CD14-positive monocyte (primary cell): Measurements from ENCODE around the gene RPLP2. TPM values are rescaled to one million over a fixed set of nuclear protein-coding genes. Genes with fewer than 3 reads are reported as not detected.
A peak's percentile ranks its signal among the peaks of the same experiment; 100 is the strongest.

ENCODE experiments used
- DNase-seq, 3 donors: peaks; one replicate each; pipeline ENCODE4 v3.0.0-alpha.2; 2011 to 2022
- H2AFZ ChIP-seq: 2 replicates; pipeline ENCODE4 v1.6.0; 2012; ENCODE audit warnings: mild to moderate bottlenecking, low read depth, low read length, inconsistent platforms; ENCODE audit not compliant: insufficient read depth, poor library complexity, severe bottlenecking
- H3K27ac ChIP-seq, 2 donors: 1 replicate in 1 of 2; 2 replicates in 1 of 2; pipeline ENCODE4 v1.5.1; 2012 to 2013; ENCODE audit warnings: low read length in 2 of 2, control low read depth in 1 of 2, inconsistent platforms in 1 of 2, low read depth in 1 of 2, mild to moderate bottlenecking in 1 of 2
- H3K27me3 ChIP-seq, 2 donors: one replicate each; pipeline versions ENCODE4 v1.6.0 to v1.6.1; 2011 to 2013; ENCODE audit warnings: low read length in 2 of 2; ENCODE audit not compliant: control insufficient read depth in 2 of 2, insufficient read depth in 2 of 2
- H3K36me3 ChIP-seq, 2 donors: replicated peaks in 1 of 2; 1 replicate in 1 of 2; 2 replicates in 1 of 2; pipeline versions ENCODE4 v1.5.1 to v1.6.1; 2012 to 2013; ENCODE audit warnings: low read length in 2 of 2, control low read depth in 1 of 2, inconsistent platforms in 1 of 2, mild to moderate bottlenecking in 1 of 2; ENCODE audit not compliant: insufficient read depth in 2 of 2, control insufficient read depth in 1 of 2
- H3K4me1 ChIP-seq, 2 donors: 1 replicate in 1 of 2; 2 replicates in 1 of 2; pipeline versions ENCODE4 v1.5.1 to v1.6.1; 2012 to 2013; ENCODE audit warnings: low read length in 2 of 2, control low read depth in 1 of 2, inconsistent platforms in 1 of 2, mild to moderate bottlenecking in 1 of 2, moderate library complexity in 1 of 2; ENCODE audit not compliant: insufficient read depth in 2 of 2, control insufficient read depth in 1 of 2
- H3K4me2 ChIP-seq: replicated peaks from 2 replicates; pipeline ENCODE3; 2012; ENCODE audit warnings: low read length, moderate library complexity, mild to moderate bottlenecking; ENCODE audit not compliant: poor library complexity, severe bottlenecking; ENCODE audit errors: extremely low read depth
- H3K4me3 ChIP-seq, 3 experiments: fragments of 200-600 bp in 1 of 3; sonication (generic) in 1 of 3; replicated peaks in 1 of 3; 1 replicate in 2 of 3; 2 replicates in 1 of 3; pipeline ENCODE4 v1.5.1; 2011 to 2013; ENCODE audit warnings: low read length in 3 of 3, mild to moderate bottlenecking in 3 of 3, control low read depth in 2 of 3, low read depth in 2 of 3, inconsistent platforms in 1 of 3, moderate library complexity in 1 of 3
- H3K79me2 ChIP-seq: 2 replicates; pipeline ENCODE4 v1.6.0; 2012; ENCODE audit warnings: mild to moderate bottlenecking, control low read depth, inconsistent platforms, low read length, moderate library complexity; ENCODE audit not compliant: insufficient read depth
- H3K9ac ChIP-seq: 2 replicates; pipeline ENCODE4 v1.6.0; 2017; ENCODE audit warnings: low read length, mild to moderate bottlenecking; ENCODE audit not compliant: insufficient read depth, poor library complexity, severe bottlenecking
- H3K9me3 ChIP-seq, 2 donors: replicated peaks in 1 of 2; 1 replicate in 1 of 2; 2 replicates in 1 of 2; pipeline versions ENCODE4 v1.5.1 to v1.6.1; 2012 to 2013; ENCODE audit warnings: low read length in 2 of 2, control low read depth in 1 of 2; ENCODE audit not compliant: control insufficient read depth in 1 of 2, insufficient read depth in 1 of 2
- H4K20me1 ChIP-seq: 2 replicates; pipeline ENCODE4 v1.6.0; 2012; ENCODE audit warnings: mild to moderate bottlenecking, low read length, control low read depth, moderate library complexity; ENCODE audit not compliant: insufficient read depth
- H3K27ac Mint-ChIP-seq, 7 donors: one replicate each; pipeline ENCODE4 v1.8.0; 2020; ENCODE audit warnings: mild to moderate bottlenecking in 7 of 7, mixed read lengths in 7 of 7, moderate library complexity in 6 of 7, inconsistent platforms in 2 of 7
- H3K27me3 Mint-ChIP-seq, 3 donors: one replicate each; pipeline ENCODE4 v1.8.0; 2021 to 2022; ENCODE audit warnings: low read depth in 3 of 3, mild to moderate bottlenecking in 3 of 3, mixed read lengths in 3 of 3, moderate library complexity in 3 of 3, inconsistent platforms in 1 of 3
- H3K36me3 Mint-ChIP-seq, 2 donors: one replicate each; pipeline ENCODE4 v1.8.0; 2020; ENCODE audit warnings: mixed read lengths in 2 of 2, inconsistent platforms in 1 of 2, mild to moderate bottlenecking in 1 of 2
- H3K4me1 Mint-ChIP-seq: one replicate; pipeline ENCODE4 v1.8.0; 2020; ENCODE audit warnings: mild to moderate bottlenecking, mixed read lengths
- H3K4me3 Mint-ChIP-seq, 2 donors: one replicate each; pipeline ENCODE4 v1.8.0; 2020; ENCODE audit warnings: mild to moderate bottlenecking in 2 of 2, mixed read lengths in 2 of 2, moderate library complexity in 1 of 2
- H3K9me3 Mint-ChIP-seq, 7 donors: one replicate each; pipeline ENCODE4 v1.8.0; 2020 to 2022; ENCODE audit warnings: mixed read lengths in 7 of 7, mild to moderate bottlenecking in 6 of 7, moderate library complexity in 6 of 7, inconsistent platforms in 2 of 7
- CTCF ChIP-seq: fragments of 200-600 bp; IDR thresholded peaks from one replicate; pipeline ENCODE4 v1.8.0; 2022; ENCODE audit warnings: antibody characterized with exemption, mild to moderate bottlenecking
- WGBS: methylation state at CpG from one replicate; pipeline ENCODE4 v1.1.5; 2013; ENCODE audit warnings: missing lambda C conversion rate; ENCODE audit not compliant: insufficient coverage; 5-methylcytosine and 5-hydroxymethylcytosine counted together
- intact Hi-C, 2 donors: fragments of 100-400 bp; cut with micrococcal nuclease; formaldehyde crosslinking; loops; one replicate each; pipeline versions ENCODE4 v1.15.0 to v1.15.1; 2023
- polyA plus RNA-seq, 3 donors: library from polyadenylated mRNA; depleted of rRNA in 1 of 3; unstranded in 2 of 3; stranded (reverse) in 1 of 3; fragments of 300-500 nt in 2 of 3; fragments of >200 nt in 1 of 3; fragmentation: Illumina TruSeq in 2 of 3; gene quantifications; 1 replicate in 2 of 3; 2 replicates in 1 of 3; pipeline ENCODE4 v1.2.3, GENCODE V29; 2012 to 2021

The RPLP2 gene
- polyA plus RNA-seq, 3 donors, result 879 to 1,191 (median 990) TPM

- no peak overlapping the region for H3K9ac ChIP-seq
- DNase-seq, result no peak
- intact Hi-C loops, result loop anchor here in 1 of 2 donors (2.0 kb wide), 1 partner anchor 103 kb away; no protein-coding TSS in a partner anchor
- Mint-ChIP-seq H3K9me3 (peaks cover 0 to 2% (median 0%) of the 10 kb centered on the region in 7 donors), H3K27me3 (no peaks in the 10 kb centered on the region), H3K27ac (peak overlapping the region in 4 of 7 donors; percentile 33 to 87 (median 56)), H3K36me3 (peaks cover 47 to 74% of the 10 kb centered on the region in 2 donors), H3K4me3 (no peak overlapping the region), H3K4me1 (peaks cover 9% of the 10 kb centered on the region)
- 90% methylated on average over 4 of the region's 8 CpGs for WGBS
- H3K4me1 ChIP-seq, result no peaks in the 10 kb centered on the region
- H3K27ac ChIP-seq, result no peak overlapping the region
- no peak for TF ChIP-seq CTCF
- H2AFZ ChIP-seq, result no peak overlapping the region
- no peaks in the 10 kb centered on the region for H3K9me3 ChIP-seq
- H3K79me2 ChIP-seq, result peaks cover 8% of the 10 kb centered on the region
- H3K27me3 ChIP-seq, result no peaks in the 10 kb centered on the region
- no peak overlapping the region for H3K4me2 ChIP-seq
- peaks cover 52 to 76% of the 10 kb centered on the region in 2 donors for H3K36me3 ChIP-seq
- H4K20me1 ChIP-seq, result peaks cover 70% of the 10 kb centered on the region
- no peak overlapping the region for H3K4me3 ChIP-seq
These were observed 44.0 kb upstream of the RPLP2 start for GRCh38 chr11:765802-766091.

- no peaks in the 10 kb centered on the region for H3K4me1 ChIP-seq
- TF ChIP-seq CTCF, result no peak
- Mint-ChIP-seq H3K4me3 (no peak overlapping the region), H3K27ac (peak overlapping the region in 3 of 7 donors; percentile 40 to 71 (median 66)), H3K27me3 (no peaks in the 10 kb centered on the region), H3K9me3 (peaks cover 0 to 2% (median 0%) of the 10 kb centered on the region in 7 donors), H3K4me1 (peaks cover 9% of the 10 kb centered on the region), H3K36me3 (peaks cover 49 to 74% of the 10 kb centered on the region in 2 donors)
- no peak overlapping the region for H3K27ac ChIP-seq
- no peak overlapping the region for H3K9ac ChIP-seq
- intact Hi-C loops, result no loop called here
- no peak overlapping the region for H3K4me3 ChIP-seq
- H3K9me3 ChIP-seq, result no peaks in the 10 kb centered on the region
- 96% methylated on average over 4 of the region's 11 CpGs for WGBS
- H4K20me1 ChIP-seq, result peaks cover 64% of the 10 kb centered on the region
- H3K79me2 ChIP-seq, result peaks cover 3% of the 10 kb centered on the region
- no peak for DNase-seq
- H3K4me2 ChIP-seq, result no peak overlapping the region
- H3K27me3 ChIP-seq, result no peaks in the 10 kb centered on the region
- peaks cover 53 to 76% of the 10 kb centered on the region in 2 donors for H3K36me3 ChIP-seq
- no peak overlapping the region for H2AFZ ChIP-seq
These were observed 43.4 kb upstream of the RPLP2 start for GRCh38 chr11:766106-766935.
